Fibroblast of lung (primary cell): Measurements from ENCODE around the gene OVOL2. TPM values are rescaled to one million over a fixed set of nuclear protein-coding genes. Genes with fewer than 3 reads are reported as not detected.

Source experiments
- DNase-seq, 2 donors: peaks; one replicate each; pipeline versions ENCODE4 v3.0.0 to v3.0.0-alpha.2; 2010; ENCODE audit warnings: low read depth in 2 of 2
- H2AFZ ChIP-seq: 2 replicates; pipeline ENCODE4 v1.5.1; 2012; ENCODE audit warnings: low read length, control low read depth, inconsistent platforms
- H3K27ac ChIP-seq: 2 replicates; pipeline ENCODE4 v1.5.1; 2011; ENCODE audit warnings: low read length, control low read depth; ENCODE audit not compliant: insufficient read depth
- H3K27me3 ChIP-seq: 2 replicates; pipeline ENCODE4 v1.5.1; 2011; ENCODE audit warnings: mild to moderate bottlenecking, low read length; ENCODE audit not compliant: control insufficient read depth, insufficient read depth
- H3K36me3 ChIP-seq: 2 replicates; pipeline ENCODE4 v1.5.1; 2011; ENCODE audit warnings: low read length; ENCODE audit not compliant: control insufficient read depth, insufficient read depth
- H3K4me1 ChIP-seq: 2 replicates; pipeline ENCODE4 v1.5.1; 2011; ENCODE audit warnings: low read length; ENCODE audit not compliant: control insufficient read depth, insufficient read depth; ENCODE audit errors: extremely low read depth
- H3K4me2 ChIP-seq: 2 replicates; pipeline ENCODE4 v1.5.1; 2011; ENCODE audit warnings: low read length, control low read depth; ENCODE audit not compliant: insufficient read depth; ENCODE audit errors: extremely low read depth
- H3K4me3 ChIP-seq, 4 experiments: fragments of 200-600 bp in 1 of 4; sonication (generic) in 1 of 4; replicated peaks in 1 of 4; 2 replicates each; pipeline ENCODE4 v1.5.1; 2011 to 2016; ENCODE audit warnings: low read length in 4 of 4, low read depth in 3 of 4, mild to moderate bottlenecking in 3 of 4, control low read depth in 2 of 4, inconsistent platforms in 1 of 4, mixed read lengths in 1 of 4; ENCODE audit not compliant: insufficient read depth in 1 of 4; ENCODE audit errors: control extremely low read depth in 1 of 4
- H3K79me2 ChIP-seq: 2 replicates; pipeline ENCODE4 v1.5.1; 2012; ENCODE audit warnings: mild to moderate bottlenecking, low read length, inconsistent platforms; ENCODE audit not compliant: control insufficient read depth, insufficient read depth
- H3K9ac ChIP-seq: 2 replicates; pipeline ENCODE4 v1.5.1; 2011; ENCODE audit warnings: mild to moderate bottlenecking, low read length, control low read depth; ENCODE audit not compliant: insufficient read depth
- H3K9me3 ChIP-seq: 2 replicates; pipeline ENCODE4 v1.5.1; 2012; ENCODE audit warnings: low read depth, low read length; ENCODE audit not compliant: control insufficient read depth, insufficient read depth
- H4K20me1 ChIP-seq: 2 replicates; pipeline ENCODE4 v1.5.1; 2011; ENCODE audit warnings: low read length; ENCODE audit not compliant: control insufficient read depth, insufficient read depth; ENCODE audit errors: extremely low read depth
- CTCF ChIP-seq, 2 donors: IDR thresholded peaks in 1 of 2; conservative IDR thresholded peaks in 1 of 2; 1 replicate in 1 of 2; 2 replicates in 1 of 2; pipeline ENCODE4 v1.5.1; 2011 to 2012; ENCODE audit warnings: low read length in 2 of 2, control low read depth in 1 of 2, inconsistent platforms in 1 of 2, low read depth in 1 of 2, mild to moderate bottlenecking in 1 of 2
- EZH2 ChIP-seq: IDR thresholded peaks from 2 replicates; pipeline ENCODE4 v1.5.1; 2012; ENCODE audit warnings: low read length, control low read depth, mild to moderate bottlenecking; ENCODE audit errors: missing control alignments
- polyA plus RNA-seq, 2 donors: library from polyadenylated mRNA; depleted of rRNA in 1 of 2; stranded (reverse) in 1 of 2; unstranded in 1 of 2; fragments of >200 nt; gene quantifications; 2 replicates each; pipeline ENCODE4 v1.2.1, GENCODE V29; 2011 to 2012; ENCODE audit warnings: missing spikeins in 1 of 2
- total RNA-seq: library from RNA; depleted of rRNA; stranded (reverse); fragments of >200 nt; gene quantifications from 2 replicates; pipeline ENCODE4 v1.2.1, GENCODE V29; 2014

OVOL2 gene
- total and polyA plus RNA-seq, 2 donors (not counting 1 experiment from before 2014, with no cell fraction given): not detected

DNA sequence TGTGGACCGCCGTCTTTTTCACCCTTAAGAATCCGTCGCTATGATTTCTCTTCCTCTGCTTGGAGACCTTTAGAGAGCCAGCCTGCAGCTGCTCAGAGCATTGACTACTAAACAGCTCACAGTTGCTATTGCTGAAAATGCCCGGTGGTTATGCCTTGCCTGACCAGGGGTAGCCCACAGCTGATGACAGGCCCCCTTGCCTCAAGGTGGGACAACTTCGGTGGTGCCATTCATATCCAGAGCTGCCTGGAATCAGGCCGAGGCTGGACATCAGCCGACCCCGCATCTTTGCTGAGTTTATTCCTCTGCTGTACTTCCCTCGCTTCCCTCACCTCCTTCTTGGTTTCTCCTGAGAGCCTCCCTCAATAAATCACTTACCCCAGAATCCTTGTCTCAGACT, 39.6 kb downstream of the OVOL2 start:
- DNase-seq: no peak
- H3K4me1 ChIP-seq: no peaks in the 10 kb centered on the region
- H3K9me3 ChIP-seq: no peaks in the 10 kb centered on the region
- no peak overlapping the region for H3K9ac ChIP-seq
- TF ChIP-seq CTCF (conservative IDR thresholded peaks at IDR 0.05 in 1 of 2, IDR thresholded peaks at IDR 0.05 in 1 of 2; ENCODE audit: low read depth in 1 of 2, low read length in 2 of 2): no peak
- no peak for TF ChIP-seq EZH2
- no peaks in the 10 kb centered on the region for H4K20me1 ChIP-seq
- no peaks in the 10 kb centered on the region for H3K27me3 ChIP-seq
- H3K79me2 ChIP-seq: no peaks in the 10 kb centered on the region
- H2AFZ ChIP-seq: no peak overlapping the region
- H3K4me3 ChIP-seq: no peak overlapping the region
- H3K4me2 ChIP-seq: no peak overlapping the region
- H3K36me3 ChIP-seq: no peaks in the 10 kb centered on the region
- no peak overlapping the region for H3K27ac ChIP-seq

DNA sequence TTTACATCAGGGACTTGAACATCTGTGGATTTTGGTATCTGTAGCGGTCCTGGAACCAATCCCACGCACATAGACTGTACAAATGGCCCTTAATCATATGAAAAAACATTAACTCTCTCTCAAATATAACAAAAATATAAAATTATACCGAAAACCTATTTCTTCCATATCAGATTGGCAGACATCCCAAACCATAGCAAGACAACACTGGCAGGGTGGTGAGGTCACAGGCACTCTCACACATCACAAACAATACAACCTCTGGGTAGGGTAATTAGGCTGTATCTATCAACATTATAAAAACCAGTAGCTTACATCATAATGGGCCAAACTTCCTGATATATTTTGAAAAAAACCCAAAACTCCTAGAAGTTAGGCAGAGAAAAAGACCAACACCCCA, 40.9 kb downstream of the OVOL2 start:
- Histone ChIP-seq H3K4me1 (no peaks in the 10 kb centered on the region), H3K27me3 (no peaks in the 10 kb centered on the region), H3K9me3 (no peaks in the 10 kb centered on the region), H3K4me2 (no peak overlapping the region), H2AFZ (no peak overlapping the region), H3K36me3 (no peaks in the 10 kb centered on the region), H3K79me2 (no peaks in the 10 kb centered on the region), H3K9ac (no peak overlapping the region), H4K20me1 (no peaks in the 10 kb centered on the region), H3K4me3 (no peak overlapping the region), H3K27ac (no peak overlapping the region)
- no peak for DNase-seq
- TF ChIP-seq EZH2 (no peak), CTCF (conservative IDR thresholded peaks at IDR 0.05 in 1 of 2, IDR thresholded peaks at IDR 0.05 in 1 of 2; ENCODE audit: low read depth in 1 of 2, low read length in 2 of 2) (no peak)

DNA sequence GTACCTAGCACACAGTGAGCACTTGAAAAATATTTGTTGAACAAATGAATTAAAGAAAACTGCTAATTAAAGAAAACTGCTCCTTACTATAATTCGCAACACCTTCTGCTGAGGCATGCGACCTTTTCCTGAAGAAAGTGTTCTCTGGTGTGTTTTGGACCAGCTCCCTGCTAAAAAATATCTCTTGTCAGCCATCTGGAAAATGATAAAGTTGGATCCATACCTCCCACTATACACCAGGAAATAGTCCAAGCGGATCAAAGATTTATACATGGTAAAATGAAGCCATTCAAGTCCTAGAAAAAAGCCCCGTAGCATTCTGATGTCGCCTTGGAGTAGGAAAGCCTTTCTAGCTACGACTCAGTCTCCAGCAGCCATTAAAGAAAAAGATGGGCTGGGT, 43.3 kb downstream of the OVOL2 start:
- Histone ChIP-seq H3K27ac (no peak overlapping the region), H3K9ac (no peak overlapping the region), H3K4me1 (no peaks in the 10 kb centered on the region), H3K36me3 (no peaks in the 10 kb centered on the region), H2AFZ (no peak overlapping the region), H3K27me3 (no peaks in the 10 kb centered on the region), H3K79me2 (no peaks in the 10 kb centered on the region), H3K4me2 (no peak overlapping the region), H4K20me1 (no peaks in the 10 kb centered on the region), H3K9me3 (no peaks in the 10 kb centered on the region), H3K4me3 (no peak overlapping the region)
- DNase-seq: no peak
- TF ChIP-seq EZH2: no peak
- TF ChIP-seq CTCF (conservative IDR thresholded peaks at IDR 0.05 in 1 of 2, IDR thresholded peaks at IDR 0.05 in 1 of 2; ENCODE audit: low read depth in 1 of 2, low read length in 2 of 2): no peak
